ENCODE data around the gene APOBEC4.

DNA sequence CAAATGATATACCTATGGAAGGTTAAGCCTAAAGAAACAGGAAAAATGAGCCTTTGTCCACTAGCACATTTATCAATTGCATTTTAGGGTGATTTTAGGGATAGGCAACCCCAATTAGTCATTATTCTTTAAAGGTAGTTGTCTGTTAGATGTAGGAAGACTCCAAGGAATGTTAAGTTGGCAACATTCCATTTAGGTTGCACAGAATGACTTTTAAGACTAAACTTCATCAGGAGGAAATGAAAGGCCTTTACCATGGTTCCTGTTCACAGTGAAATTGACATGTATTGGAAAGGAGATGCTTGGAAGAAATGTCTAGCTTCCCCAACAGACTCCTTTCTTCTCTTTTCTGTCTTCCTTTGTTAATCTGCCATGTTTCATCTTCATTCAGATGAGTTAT, 1.6 kb upstream of the APOBEC4 start:
- TF ChIP-seq, protein P1, sequence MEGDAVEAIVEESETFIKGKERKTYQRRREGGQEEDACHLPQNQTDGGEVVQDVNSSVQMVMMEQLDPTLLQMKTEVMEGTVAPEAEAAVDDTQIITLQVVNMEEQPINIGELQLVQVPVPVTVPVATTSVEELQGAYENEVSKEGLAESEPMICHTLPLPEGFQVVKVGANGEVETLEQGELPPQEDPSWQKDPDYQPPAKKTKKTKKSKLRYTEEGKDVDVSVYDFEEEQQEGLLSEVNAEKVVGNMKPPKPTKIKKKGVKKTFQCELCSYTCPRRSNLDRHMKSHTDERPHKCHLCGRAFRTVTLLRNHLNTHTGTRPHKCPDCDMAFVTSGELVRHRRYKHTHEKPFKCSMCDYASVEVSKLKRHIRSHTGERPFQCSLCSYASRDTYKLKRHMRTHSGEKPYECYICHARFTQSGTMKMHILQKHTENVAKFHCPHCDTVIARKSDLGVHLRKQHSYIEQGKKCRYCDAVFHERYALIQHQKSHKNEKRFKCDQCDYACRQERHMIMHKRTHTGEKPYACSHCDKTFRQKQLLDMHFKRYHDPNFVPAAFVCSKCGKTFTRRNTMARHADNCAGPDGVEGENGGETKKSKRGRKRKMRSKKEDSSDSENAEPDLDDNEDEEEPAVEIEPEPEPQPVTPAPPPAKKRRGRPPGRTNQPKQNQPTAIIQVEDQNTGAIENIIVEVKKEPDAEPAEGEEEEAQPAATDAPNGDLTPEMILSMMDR (IDR thresholded peaks at IDR 0.05; ENCODE audit: poor library complexity) = no peak
- no peak for TF ChIP-seq EZH2 (IDR thresholded peaks at IDR 0.05; ENCODE audit: borderline replicate concordance)
- no peak for TF ChIP-seq EZH2phosphoT487 (IDR thresholded peaks at IDR 0.05; ENCODE audit: low read depth, severe bottlenecking, unreplicated experiment)

All from hepatocyte (in vitro differentiated cells).